ENCODE data around the gene LMNTD2. TPM values are rescaled to one million over a fixed set of nuclear protein-coding genes. Genes with fewer than 3 reads are reported as not detected.
"Not testable (repeated sequence)": the region's sequence is repeated elsewhere in the genome, so short reads cannot be mapped to it uniquely, and the experiment has no call there.

Gene LMNTD2
- total RNA-seq, 1 donor from 2014 or later: 4.2 TPM

DNA sequence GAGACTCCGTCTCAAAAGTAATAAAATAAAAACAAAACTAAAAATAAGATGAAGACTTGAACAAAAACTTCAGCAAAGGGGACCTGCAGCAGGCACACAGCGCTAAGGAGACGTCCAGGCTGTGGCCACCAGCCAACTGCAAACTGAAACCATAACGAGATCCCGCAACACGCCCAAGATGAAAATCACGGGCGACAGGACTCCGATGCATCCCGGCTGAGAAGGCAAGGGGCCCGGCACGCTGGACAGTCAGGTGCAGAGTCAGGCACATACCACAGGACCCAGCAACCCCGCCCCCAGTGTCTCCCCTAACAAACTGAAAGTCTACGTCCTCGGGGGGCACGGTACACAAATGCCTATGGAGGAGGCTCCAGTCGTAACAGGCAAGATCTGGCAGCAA, 34.3 kb downstream of the LMNTD2 start:
- H3K27ac Mint-ChIP-seq (ENCODE audit: unreplicated experiment): no peak overlapping the region
- no peaks in the 10 kb centered on the region for H3K9me3 Mint-ChIP-seq (ENCODE audit: unreplicated experiment)
- H3K27me3 Mint-ChIP-seq (ENCODE audit: unreplicated experiment): peaks cover 6% of the 10 kb centered on the region
- no peaks in the 10 kb centered on the region for H3K4me1 Mint-ChIP-seq (ENCODE audit: unreplicated experiment)
- DNase-seq (ENCODE audit: low spot score): no peak
- TF ChIP-seq CTCF (IDR thresholded peaks at IDR 0.05; ENCODE audit: unreplicated experiment): no peak
- peaks cover 5% of the 10 kb centered on the region for H3K36me3 Mint-ChIP-seq (ENCODE audit: low read depth, unreplicated experiment)
- H3K4me3 Mint-ChIP-seq (ENCODE audit: unreplicated experiment): no peak overlapping the region

DNA sequence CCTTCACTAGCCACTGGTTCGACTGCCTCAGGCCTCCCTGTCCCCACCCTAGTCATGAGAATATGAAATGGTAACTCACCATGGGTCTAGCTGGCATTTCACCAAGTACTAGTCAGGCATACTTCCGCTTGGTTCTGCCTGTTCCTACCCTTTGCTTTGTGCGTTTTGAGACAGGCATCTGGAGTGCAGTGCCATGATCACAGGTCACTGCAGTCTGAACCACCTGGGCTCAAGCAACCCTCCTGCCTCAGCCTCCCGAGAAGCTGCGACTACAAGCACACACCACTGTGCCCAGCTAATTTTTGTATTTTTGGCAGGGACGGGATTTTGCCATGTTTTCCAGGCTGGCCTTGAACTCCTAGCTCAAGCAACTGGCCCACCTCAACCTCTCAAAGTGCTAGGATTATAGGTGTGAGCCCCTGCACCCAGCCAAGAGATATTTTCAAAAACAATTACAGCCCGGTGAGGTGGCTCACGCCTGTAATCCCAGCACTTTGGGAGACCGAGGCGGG, 39.3 kb downstream of the LMNTD2 start:
- H3K36me3 Mint-ChIP-seq (ENCODE audit: low read depth, unreplicated experiment): peaks cover 19% of the 10 kb centered on the region
- H3K4me1 Mint-ChIP-seq (ENCODE audit: unreplicated experiment): no peaks in the 10 kb centered on the region
- peaks cover 10% of the 10 kb centered on the region for H3K27me3 Mint-ChIP-seq (ENCODE audit: unreplicated experiment)
- H3K9me3 Mint-ChIP-seq (ENCODE audit: unreplicated experiment): no peaks in the 10 kb centered on the region
- no peak for TF ChIP-seq CTCF (IDR thresholded peaks at IDR 0.05; ENCODE audit: unreplicated experiment)
- DNase-seq (ENCODE audit: low spot score): no peak
- H3K27ac Mint-ChIP-seq (ENCODE audit: unreplicated experiment): no peak overlapping the region
- H3K4me3 Mint-ChIP-seq (ENCODE audit: unreplicated experiment): peak overlapping the region; percentile 15

GRCh38 chr11:520428-521176, 39.9 kb downstream of the LMNTD2 start:
- no peak for TF ChIP-seq CTCF (IDR thresholded peaks at IDR 0.05; ENCODE audit: unreplicated experiment)
- peaks cover 10% of the 10 kb centered on the region for H3K27me3 Mint-ChIP-seq (ENCODE audit: unreplicated experiment)
- no peak for DNase-seq (ENCODE audit: low spot score)
- no peak overlapping the region for H3K27ac Mint-ChIP-seq (ENCODE audit: unreplicated experiment)
- H3K9me3 Mint-ChIP-seq (ENCODE audit: unreplicated experiment): no peaks in the 10 kb centered on the region
- peak overlapping the region; percentile 15 for H3K4me3 Mint-ChIP-seq (ENCODE audit: unreplicated experiment)
- no peaks in the 10 kb centered on the region for H3K4me1 Mint-ChIP-seq (ENCODE audit: unreplicated experiment)
- H3K36me3 Mint-ChIP-seq (ENCODE audit: low read depth, unreplicated experiment): peaks cover 24% of the 10 kb centered on the region

DNA sequence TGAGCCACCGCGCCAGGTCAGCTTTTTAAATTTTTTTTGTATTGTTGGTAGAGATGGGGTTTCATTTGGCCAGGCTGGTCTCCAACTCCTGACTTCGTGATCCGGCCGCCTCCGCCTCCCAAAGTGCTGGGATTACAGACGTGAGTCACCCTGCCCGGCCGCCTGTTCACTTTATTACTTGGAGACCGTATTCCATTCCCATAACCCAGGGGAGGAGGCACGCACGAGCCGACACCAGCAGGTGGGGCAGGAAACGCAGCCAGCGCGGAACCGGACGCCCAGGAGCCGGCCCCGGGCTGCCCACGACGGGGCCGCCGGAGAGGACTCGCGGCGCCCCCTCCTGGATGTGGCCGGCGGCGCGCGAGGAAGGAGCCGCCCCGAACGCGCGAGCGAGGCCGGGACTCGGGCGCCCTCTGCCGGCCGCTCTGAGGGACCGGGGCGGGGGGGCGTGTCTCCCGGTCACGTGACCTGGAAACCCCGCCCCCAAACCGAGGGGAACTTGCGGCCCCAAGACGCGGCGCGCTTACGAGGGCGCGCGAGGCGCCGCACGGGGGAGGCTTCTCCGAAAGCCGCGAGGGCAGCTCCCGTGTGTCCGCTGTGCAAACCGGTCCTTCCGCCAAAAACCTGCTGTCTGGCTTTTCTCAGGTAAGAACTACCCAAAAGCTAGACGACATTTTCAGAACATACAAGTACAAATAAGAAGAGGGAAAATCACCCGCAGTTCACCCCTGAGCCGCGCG, 41.9 kb downstream of the LMNTD2 start:
- H3K27ac Mint-ChIP-seq (ENCODE audit: unreplicated experiment): no peak overlapping the region
- peak; percentile 86 for DNase-seq (ENCODE audit: low spot score)
- H3K9me3 Mint-ChIP-seq (ENCODE audit: unreplicated experiment): no peaks in the 10 kb centered on the region
- H3K36me3 Mint-ChIP-seq (ENCODE audit: low read depth, unreplicated experiment): peaks cover 27% of the 10 kb centered on the region
- H3K4me3 Mint-ChIP-seq (ENCODE audit: unreplicated experiment): peak overlapping the region; percentile 62
- TF ChIP-seq CTCF (IDR thresholded peaks at IDR 0.05; ENCODE audit: unreplicated experiment): peak; percentile 100
- peaks cover 12% of the 10 kb centered on the region for H3K27me3 Mint-ChIP-seq (ENCODE audit: unreplicated experiment)
- no peaks in the 10 kb centered on the region for H3K4me1 Mint-ChIP-seq (ENCODE audit: unreplicated experiment)

DNA sequence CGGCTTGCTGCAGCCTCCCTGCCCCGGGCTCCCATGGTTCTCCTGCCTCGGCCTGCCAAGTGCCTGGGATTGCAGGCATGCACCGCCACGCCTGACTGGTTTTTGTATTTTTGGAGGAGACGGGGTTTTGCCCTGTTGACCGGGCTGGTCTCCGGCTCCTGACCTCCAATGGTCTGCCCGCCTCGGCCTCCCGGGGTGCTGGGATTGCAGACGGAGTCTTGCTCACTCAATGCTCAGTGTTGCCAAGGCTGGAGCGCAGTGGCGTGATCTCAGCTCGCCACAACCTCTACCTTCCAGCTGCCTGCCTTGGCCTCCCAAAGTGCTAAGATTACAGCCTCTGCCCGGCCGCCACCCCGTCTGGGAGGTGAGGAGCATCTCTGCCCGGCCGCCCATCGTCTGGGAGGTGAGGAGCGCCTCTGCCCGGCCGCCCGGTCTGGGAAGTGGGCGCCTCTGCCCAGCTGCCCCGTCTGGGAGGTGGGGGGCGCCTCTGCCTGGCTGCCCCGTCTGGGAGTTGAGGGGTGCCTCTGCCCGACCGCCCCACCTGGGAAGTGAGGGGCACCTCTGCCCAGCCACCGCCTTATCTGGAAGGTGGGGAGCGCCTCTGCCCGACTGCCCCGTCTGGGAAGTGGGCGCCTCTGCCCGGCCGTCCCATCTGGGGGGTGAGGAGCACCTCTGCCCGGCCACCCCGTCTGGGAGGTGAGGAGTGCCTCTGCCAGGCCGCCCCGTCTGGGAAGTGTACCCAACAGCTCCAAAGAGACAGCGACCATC, 43.4 kb downstream of the LMNTD2 start:
- peaks cover 27% of the 10 kb centered on the region for H3K36me3 Mint-ChIP-seq (ENCODE audit: low read depth, unreplicated experiment)
- H3K9me3 Mint-ChIP-seq (ENCODE audit: unreplicated experiment); DNase-seq (ENCODE audit: low spot score); H3K4me1 Mint-ChIP-seq (ENCODE audit: unreplicated experiment); H3K27ac Mint-ChIP-seq (ENCODE audit: unreplicated experiment); H3K4me3 Mint-ChIP-seq (ENCODE audit: unreplicated experiment): not testable (repeated sequence)
- H3K27me3 Mint-ChIP-seq (ENCODE audit: unreplicated experiment): peaks cover 13% of the 10 kb centered on the region

All from endothelial cell (in vitro differentiated cells).